ENCODE data around the gene THSD4. TPM values are rescaled to one million over a fixed set of nuclear protein-coding genes. Genes with fewer than 3 reads are reported as not detected.

The THSD4 gene
- total and polyA plus RNA-seq, 2 of the 8 experiments (the other 6 are each of a cell fraction or from before 2014, with no cell fraction given): 2.5 to 6.2 TPM

DNA sequence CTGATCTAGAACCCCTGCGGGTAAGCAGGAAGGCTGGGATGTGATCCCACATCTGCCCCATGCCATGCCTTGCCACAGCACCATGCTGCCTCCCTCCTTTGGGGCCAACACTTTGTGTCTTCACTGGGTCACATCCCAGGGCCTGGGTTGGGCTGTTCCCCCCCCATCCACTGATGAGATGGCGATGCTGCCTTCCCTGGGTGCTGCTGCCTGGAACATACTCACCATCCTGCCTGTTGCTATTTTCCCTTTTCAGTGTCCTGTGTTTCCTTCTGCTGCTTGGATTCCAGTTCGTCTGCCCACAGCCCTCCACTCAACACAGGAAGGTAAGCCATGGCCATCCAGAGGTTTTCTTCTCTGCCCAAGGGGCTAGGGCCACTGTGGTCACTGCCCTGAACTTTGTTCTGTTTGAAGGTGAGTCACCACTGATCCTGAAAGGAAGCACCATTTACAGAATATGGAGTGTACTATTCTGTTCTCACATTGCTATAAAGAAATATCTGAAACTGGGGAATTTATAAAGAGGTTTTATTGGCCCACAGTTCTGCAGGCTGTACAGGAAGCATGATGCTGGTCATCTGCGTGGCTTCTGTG is 39.4 kb downstream of the THSD4 start:
- ChIA-PET POLR2A (ENCODE audit: partially characterized antibody) (no interaction called here), CTCF (ENCODE audit: partially characterized antibody) (no interaction called here)
- no peaks in the 10 kb centered on the region for H3K27me3 ChIP-seq (replicated peaks in 1 of 4; ENCODE audit: control insufficient read depth in 3 of 4, extremely low read depth in 1 of 4, insufficient read depth in 3 of 4, low read length in 3 of 4)
- H2BK12ac ChIP-seq (ENCODE audit: low read depth, low read length): no peak overlapping the region
- H3K18ac ChIP-seq (ENCODE audit: extremely low read depth, low read length): no peak overlapping the region
- no peak overlapping the region for H2BK15ac ChIP-seq (ENCODE audit: low read length)
- no peak overlapping the region for H3K56ac ChIP-seq (replicated peaks; ENCODE audit: insufficient read length, low read depth, low read length)
- no peaks in the 10 kb centered on the region for H3K79me2 ChIP-seq (ENCODE audit: control insufficient read depth in 1 of 2, insufficient read depth in 2 of 2, low read length in 2 of 2)
- DNase-seq (ENCODE audit: low read depth in 1 of 2, low spot score in 2 of 2) (no peak), FAIRE-seq (no peak)
- H3K14ac ChIP-seq (ENCODE audit: insufficient read length): no peak overlapping the region
- H3K4ac ChIP-seq (replicated peaks; ENCODE audit: insufficient read length, low read depth, low read length): no peak overlapping the region
- no peak overlapping the region for H2AFZ ChIP-seq (ENCODE audit: low read length)
- no peak overlapping the region for H3K27ac ChIP-seq (ENCODE audit: low read depth, low read length)
- no peak overlapping the region for H3K4me2 ChIP-seq (ENCODE audit: insufficient read depth in 1 of 2, low read depth in 2 of 2, low read length in 2 of 2)
- H2BK20ac ChIP-seq (ENCODE audit: low read length): no peak overlapping the region
- no peak overlapping the region for H2BK5ac ChIP-seq (ENCODE audit: low read depth, low read length)
- no peaks in the 10 kb centered on the region; the same call in 1 of the 2 replicates for H3K79me1 ChIP-seq (ENCODE audit: low read depth, low read length)
- H3K23ac ChIP-seq (ENCODE audit: insufficient read length): no peak overlapping the region
- WGBS, 2 experiments (ENCODE audit: extremely low coverage in 1 of 2, insufficient coverage in 1 of 2, insufficient read length in 1 of 2, insufficient replicate concordance in 2 of 2, low coverage in 1 of 2, low lambda C conversion rate in 2 of 2, missing lambda C conversion rate in 1 of 2): 78% methylated on average over 4 of the region's 4 CpGs; no CpG with 5 or more reads in 1 of the 2 experiments
- H3K9ac ChIP-seq (replicated peaks in 1 of 4; ENCODE audit: extremely low read depth in 1 of 4, low read depth in 3 of 4, low read length in 3 of 4): no peak overlapping the region
- no peak overlapping the region for H4K91ac ChIP-seq (replicated peaks; ENCODE audit: insufficient read length, low read length)
- no peak overlapping the region for H2AK5ac ChIP-seq (ENCODE audit: low read depth, low read length)
- no peak overlapping the region for H3K4me3 ChIP-seq (ENCODE audit: extremely low read depth in 1 of 4, insufficient read depth in 2 of 4, low read depth in 3 of 4, low read length in 4 of 4)
- H4K20me1 ChIP-seq (replicated peaks in 1 of 2; ENCODE audit: control insufficient read depth in 1 of 2, insufficient read depth in 2 of 2, low read length in 2 of 2): no peaks in the 10 kb centered on the region
- H3K4me1 ChIP-seq (replicated peaks in 1 of 4; ENCODE audit: control insufficient read depth in 3 of 4, insufficient read depth in 4 of 4, low read length in 3 of 4): peaks cover 0 to 5% (median 0%) of the 10 kb centered on the region in 4 experiments; a peak in 1 of 7 replicates
- 0 out of 2 replicates have a peak overlapping the region, but pooled peaks have one; percentile 30 for H4K8ac ChIP-seq (ENCODE audit: extremely low read depth, insufficient read depth, low read length)
- no peaks in the 10 kb centered on the region for H3K9me3 ChIP-seq (ENCODE audit: insufficient read depth in 2 of 2, low read depth in 1 of 2, low read length in 1 of 2)
- H3K23me2 ChIP-seq (ENCODE audit: low read depth, low read length): no peaks in the 10 kb centered on the region
- no peaks in the 10 kb centered on the region for H3K36me3 ChIP-seq (ENCODE audit: control insufficient read depth in 2 of 4, insufficient read depth in 4 of 4, low read length in 3 of 4)
- no peak overlapping the region for H2BK120ac ChIP-seq (replicated peaks; ENCODE audit: low read depth, low read length)
- no peak overlapping the region for H4K5ac ChIP-seq (ENCODE audit: insufficient read length, low read depth, low read length)
- no peak for TF ChIP-seq SUZ12 (IDR thresholded peaks at IDR 0.05; ENCODE audit: low read length)
- no peak for TF ChIP-seq TEAD4 (IDR thresholded peaks at IDR 0.05; ENCODE audit: low read depth, low read length)
- no peak for TF ChIP-seq RNF2 (IDR thresholded peaks at IDR 0.05; ENCODE audit: borderline replicate concordance, low read depth, low read length, missing control alignments, poor library complexity, severe bottlenecking)
- no peak for TF ChIP-seq SIX5 (IDR thresholded peaks at IDR 0.05; ENCODE audit: low read depth, low read length)
- no peak for TF ChIP-seq SP2 (IDR thresholded peaks at IDR 0.05; ENCODE audit: low read length)
- no peak for TF ChIP-seq EGR1 (IDR thresholded peaks at IDR 0.05; ENCODE audit: borderline replicate concordance, low read depth, low read length)
- TF ChIP-seq FOSL1 (IDR thresholded peaks at IDR 0.05; ENCODE audit: insufficient read depth, low read depth, low read length): no peak
- TF ChIP-seq POU5F1 (IDR thresholded peaks at IDR 0.05; ENCODE audit: low read depth, low read length): no peak
- TF ChIP-seq SRF (IDR thresholded peaks at IDR 0.05; ENCODE audit: low read depth, low read length): no peak
- no peak for TF ChIP-seq TBP (IDR thresholded peaks at IDR 0.05; ENCODE audit: low read depth, low read length)
- TF ChIP-seq RBBP5 (IDR thresholded peaks at IDR 0.05; ENCODE audit: borderline replicate concordance, low read depth, low read length): no peak
- TF ChIP-seq NANOG (IDR thresholded peaks at IDR 0.05; ENCODE audit: insufficient read depth, low read depth, low read length, poor library complexity, severe bottlenecking): no peak
- no peak for TF ChIP-seq KDM5A (IDR thresholded peaks at IDR 0.05; ENCODE audit: low read length)
- TF ChIP-seq CBX8 (IDR thresholded peaks at IDR 0.05; ENCODE audit: borderline replicate concordance, low read depth, low read length): no peak

Data from H1 (cell line).